Measurements from ENCODE around the gene BAX.

The BAX gene

DNA sequence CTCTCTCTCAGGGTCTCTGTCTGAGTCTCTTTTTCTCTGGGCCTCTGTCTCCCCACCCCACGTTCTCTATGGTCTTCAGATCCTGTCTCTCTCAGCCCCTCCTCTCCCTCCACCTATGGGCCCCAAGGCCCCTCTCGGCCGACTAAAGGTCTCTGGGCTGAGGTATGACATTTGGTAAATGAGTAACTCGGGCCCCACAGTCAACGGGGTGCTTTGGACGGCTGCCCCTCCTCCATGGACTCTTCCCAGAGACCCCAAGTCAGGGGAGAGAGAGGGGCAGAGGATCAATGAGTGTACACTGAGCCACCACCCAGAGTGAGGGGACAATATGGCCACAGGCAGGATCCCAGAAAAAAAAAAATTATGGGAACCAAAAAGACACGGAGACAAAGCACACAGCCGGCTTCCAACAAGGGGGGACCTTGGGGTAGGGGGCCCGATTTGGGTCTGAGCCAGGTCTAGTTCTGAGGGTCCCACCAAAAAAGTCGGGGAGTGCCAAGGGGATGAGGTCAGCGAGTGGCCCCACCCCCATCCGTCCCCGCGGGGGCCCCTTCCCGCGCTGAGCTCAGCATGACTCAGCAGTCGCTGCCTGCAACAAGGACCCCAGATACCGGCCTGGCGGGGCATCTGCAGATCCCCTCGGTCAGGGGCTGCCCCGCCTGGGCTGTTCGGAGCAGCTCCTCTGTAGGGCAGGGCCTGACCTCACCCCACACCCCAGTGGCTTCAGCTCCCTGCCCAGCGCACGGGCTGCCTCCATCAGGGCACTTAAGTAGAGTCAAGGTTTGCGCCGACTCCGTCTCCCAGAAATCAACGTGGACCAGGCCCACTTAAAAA, 8.9 kb downstream of the BAX start:
- DNase-seq (ENCODE audit: extremely low read depth, low read depth), result no peak
- TF ChIP-seq CTCF (IDR thresholded peaks at IDR 0.05; ENCODE audit: low read depth, low read length), result no peak

DNA sequence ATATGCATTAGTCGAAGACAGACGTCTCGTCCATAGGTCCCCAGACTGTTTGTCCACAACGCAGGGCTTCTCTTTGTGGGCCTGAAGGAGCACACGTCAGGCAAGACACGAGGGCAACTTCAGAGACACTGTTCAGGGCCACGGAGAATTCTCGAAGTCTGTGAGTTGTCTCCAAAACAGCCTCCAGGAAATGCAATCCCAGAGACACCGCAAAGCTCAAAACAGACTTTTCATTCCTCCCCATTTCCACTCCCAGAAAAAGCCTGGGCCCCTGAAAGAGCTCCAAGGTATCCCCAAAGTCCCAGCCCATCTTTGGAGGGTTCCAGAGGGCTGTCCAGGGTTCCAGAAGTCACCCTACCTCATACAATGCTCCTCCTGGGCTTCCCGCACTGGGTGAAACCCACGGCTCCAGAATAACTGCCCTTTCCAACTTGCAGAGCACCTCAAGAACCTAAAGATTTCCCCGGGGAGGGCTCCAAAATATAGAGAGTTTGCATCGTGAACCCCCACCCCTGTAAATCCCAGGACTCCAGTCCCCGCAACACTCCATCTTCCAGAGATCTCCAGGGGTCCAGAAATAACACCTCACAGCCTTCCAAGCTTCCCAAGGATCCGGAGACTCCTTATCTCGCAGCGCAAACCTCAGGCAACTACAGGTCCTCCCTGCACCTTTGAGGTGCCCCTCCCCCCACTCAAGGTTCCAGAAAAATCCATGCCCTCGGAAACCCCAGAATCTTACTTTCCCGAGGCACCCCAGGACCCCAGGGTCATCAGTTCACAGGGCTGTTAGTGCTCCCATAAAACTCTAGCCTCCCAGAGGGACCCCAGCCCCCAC, 9.7 kb downstream of the BAX start:
- DNase-seq (ENCODE audit: extremely low read depth, low read depth), result no peak
- no peak for TF ChIP-seq CTCF (IDR thresholded peaks at IDR 0.05; ENCODE audit: low read depth, low read length)

DNA sequence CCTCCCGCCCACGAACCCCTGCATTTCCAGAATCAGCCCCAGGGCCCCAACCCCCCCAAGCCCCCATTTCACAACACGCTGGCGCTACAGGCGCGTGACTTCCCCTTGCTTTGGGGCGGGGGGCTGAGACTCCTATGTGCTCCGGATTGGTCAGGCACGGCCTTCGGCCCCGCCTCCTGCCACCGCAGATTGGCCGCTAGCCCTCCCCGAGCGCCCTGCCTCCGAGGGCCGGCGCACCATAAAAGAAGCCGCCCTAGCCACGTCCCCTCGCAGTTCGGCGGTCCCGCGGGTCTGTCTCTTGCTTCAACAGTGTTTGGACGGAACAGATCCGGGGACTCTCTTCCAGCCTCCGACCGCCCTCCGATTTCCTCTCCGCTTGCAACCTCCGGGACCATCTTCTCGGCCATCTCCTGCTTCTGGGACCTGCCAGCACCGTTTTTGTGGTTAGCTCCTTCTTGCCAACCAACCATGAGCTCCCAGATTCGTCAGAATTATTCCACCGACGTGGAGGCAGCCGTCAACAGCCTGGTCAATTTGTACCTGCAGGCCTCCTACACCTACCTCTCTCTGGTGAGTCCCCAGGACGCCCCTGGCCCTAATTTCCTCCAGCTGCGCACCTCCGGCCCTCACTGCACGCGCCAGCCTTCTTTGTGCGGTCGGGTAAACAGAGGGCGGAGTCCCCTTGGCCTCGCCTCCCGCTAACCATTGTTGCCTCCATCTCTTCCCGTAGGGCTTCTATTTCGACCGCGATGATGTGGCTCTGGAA, 10.5 kb downstream of the BAX start, which contains the start of gene FTL:
Gene FTL, plus strand, starts transcription at position 270 of the 766 bp plus-strand sequence. Its CDS starts 199 bp downstream, at position 469.
- no peak for TF ChIP-seq CTCF (IDR thresholded peaks at IDR 0.05; ENCODE audit: low read depth, low read length)
- DNase-seq (ENCODE audit: extremely low read depth, low read depth), result peak; percentile 93

DNA sequence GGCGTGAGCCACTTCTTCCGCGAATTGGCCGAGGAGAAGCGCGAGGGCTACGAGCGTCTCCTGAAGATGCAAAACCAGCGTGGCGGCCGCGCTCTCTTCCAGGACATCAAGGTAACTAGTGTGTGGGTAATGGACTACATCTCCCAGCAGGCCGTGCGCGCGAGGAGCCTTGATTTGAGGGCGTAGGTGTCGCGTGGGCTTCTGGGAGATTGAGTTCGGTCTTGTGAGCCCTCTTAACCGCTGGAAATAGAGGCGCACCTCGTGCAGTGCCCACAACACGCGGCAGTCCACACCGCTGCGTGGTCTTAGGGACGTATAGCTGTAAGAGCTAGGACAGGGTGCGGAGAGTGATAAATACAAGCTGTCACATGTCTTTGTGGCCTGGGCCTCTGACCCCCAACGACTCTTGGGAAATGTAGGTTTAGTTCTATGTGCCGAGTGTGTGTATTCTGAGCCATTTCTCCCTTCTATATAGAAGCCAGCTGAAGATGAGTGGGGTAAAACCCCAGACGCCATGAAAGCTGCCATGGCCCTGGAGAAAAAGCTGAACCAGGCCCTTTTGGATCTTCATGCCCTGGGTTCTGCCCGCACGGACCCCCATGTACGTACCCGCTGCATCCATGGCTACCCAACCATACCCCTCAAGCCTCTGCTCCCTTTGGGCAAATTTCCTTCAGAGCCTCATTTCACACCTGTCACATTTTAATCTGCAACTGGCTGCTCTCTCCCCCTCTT, 11.3 kb downstream of the BAX start:
- no peak for DNase-seq (ENCODE audit: extremely low read depth, low read depth)
- TF ChIP-seq CTCF (IDR thresholded peaks at IDR 0.05; ENCODE audit: low read depth, low read length), result no peak

DNA sequence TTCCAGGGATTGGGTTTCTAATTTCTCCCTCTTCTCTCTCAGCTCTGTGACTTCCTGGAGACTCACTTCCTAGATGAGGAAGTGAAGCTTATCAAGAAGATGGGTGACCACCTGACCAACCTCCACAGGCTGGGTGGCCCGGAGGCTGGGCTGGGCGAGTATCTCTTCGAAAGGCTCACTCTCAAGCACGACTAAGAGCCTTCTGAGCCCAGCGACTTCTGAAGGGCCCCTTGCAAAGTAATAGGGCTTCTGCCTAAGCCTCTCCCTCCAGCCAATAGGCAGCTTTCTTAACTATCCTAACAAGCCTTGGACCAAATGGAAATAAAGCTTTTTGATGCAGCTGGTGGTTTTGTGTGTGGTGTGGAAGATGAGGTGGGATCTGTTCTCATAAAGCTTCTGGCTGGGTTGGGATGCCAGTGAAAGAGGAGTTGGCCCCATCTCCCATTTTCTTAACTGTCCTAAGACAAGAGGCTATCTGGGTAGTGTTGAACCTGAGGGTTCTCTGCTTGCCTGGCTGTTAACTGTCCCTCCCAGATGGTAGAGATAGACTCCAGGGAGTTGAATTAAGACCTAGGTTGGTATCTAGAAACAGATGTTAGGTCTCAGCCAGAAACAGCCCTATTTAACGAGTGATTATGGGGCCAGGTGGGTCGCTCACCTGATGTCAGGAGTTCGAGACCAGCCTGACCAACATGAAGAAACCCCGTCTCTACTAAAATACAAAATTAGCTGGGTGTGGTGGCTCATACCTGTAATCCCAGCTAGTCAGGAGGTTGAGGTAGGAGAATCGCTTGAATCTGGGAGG, 12.1 kb downstream of the BAX start:
- no peak for TF ChIP-seq CTCF (IDR thresholded peaks at IDR 0.05; ENCODE audit: low read depth, low read length)
- DNase-seq (ENCODE audit: extremely low read depth, low read depth), result no peak
